Fibroblast of skin of scalp (primary cell): ENCODE data around the gene CD79A.
A peak's percentile ranks its signal among the peaks of the same experiment; 100 is the strongest.

Experiments
- DNase-seq: peaks from one replicate; pipeline ENCODE4 v3.0.0-alpha.2; 2013

Gene CD79A

DNA sequence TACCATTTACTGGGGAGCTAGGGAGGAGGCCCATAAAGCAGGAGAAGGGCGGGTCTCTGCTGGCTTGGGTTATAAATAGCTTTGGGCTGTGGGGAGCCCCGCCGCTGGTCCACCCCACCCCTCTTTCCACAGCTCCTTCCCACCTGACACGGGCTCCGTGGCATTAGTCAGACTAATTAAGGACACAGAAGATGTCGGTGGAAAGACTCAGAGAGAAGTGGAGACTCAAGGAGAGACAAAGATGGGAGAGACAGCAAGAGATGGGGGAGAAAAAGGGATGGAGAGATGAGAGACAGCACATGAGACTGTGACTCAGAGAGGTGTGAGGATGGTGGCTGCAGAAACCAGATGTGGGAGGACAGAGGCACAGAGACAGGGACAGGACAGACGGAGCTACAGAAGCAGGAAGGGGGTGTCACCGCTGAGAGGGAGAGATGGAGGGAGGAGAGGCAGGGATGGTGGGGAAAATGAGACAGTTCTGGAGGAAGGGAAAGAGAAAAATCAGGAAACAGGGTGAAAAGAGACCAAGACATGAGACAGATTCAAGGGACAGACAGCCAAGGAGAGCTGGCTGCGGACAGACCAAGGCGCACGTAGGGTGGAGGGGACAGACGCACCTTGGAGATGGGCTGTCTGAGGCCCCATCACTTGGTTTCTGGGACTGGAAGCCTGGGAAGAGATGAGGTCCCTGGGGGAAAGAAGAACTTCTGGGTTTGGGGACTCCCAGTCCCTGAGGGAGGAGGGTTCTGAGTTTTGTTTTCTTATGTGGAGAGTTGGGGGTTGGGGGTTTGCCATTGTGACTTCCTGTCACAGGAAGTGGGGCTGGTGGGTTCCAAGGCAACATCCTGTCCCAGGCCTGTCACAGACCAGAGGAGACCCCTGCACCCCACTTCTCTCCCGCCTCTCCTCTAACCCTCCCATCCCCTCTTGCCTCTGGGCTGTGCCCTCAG, 10.0 kb downstream of the CD79A start:
- DNase-seq = no peak

DNA sequence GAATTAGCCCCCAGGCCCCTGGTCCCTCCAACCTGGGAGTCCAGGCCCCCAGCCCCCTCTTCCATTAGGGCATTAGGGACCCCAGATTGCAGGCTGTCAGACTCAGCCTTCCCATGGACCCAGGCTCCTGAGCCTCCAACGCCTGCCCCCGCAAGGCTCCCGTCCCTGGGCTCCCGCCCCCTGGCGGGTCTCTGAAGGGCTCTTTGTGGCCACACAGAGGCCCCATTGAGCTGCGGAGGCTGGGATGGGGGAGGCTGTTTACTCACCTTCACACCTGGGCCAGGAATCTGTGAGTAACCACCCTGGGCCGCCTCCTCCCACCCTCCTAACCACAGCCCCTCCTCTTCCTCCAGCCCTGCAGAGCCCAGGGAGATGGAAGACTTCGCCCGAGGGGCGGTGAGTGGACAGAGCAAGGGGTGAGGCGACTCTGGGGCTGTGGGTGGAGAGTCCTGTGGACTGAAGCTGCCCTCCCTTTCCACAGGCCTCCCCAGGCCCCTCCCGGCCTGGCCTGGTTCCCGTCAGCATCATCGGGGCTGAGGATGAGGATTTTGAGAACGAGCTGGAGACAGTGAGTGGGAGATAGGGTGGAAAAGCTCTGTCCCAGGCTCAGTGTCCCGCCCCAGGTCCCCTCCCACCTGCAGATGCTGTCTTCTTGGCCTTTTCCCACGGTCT, 10.8 kb downstream of the CD79A start:
- DNase-seq = no peak

DNA sequence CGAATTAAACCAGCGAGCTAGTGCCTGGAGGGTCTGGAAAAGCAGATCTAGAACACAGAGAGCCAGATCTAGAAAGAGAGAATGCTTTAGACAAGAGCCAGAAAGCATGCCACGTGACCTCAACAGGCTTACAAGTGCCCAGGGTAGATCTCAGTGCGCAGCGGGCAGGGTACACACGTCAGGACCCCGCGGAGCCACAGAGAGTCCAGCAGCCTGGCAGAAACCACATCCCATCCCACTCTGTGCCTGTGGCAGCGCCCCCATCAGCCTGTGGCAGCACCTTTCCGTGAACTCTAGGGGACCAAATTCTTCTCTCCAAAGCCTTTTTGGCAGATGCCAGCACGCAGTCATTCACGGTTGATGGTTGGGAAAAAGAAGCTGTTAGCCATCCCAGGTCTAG, 11.8 kb downstream of the CD79A start:
- DNase-seq = no peak

DNA sequence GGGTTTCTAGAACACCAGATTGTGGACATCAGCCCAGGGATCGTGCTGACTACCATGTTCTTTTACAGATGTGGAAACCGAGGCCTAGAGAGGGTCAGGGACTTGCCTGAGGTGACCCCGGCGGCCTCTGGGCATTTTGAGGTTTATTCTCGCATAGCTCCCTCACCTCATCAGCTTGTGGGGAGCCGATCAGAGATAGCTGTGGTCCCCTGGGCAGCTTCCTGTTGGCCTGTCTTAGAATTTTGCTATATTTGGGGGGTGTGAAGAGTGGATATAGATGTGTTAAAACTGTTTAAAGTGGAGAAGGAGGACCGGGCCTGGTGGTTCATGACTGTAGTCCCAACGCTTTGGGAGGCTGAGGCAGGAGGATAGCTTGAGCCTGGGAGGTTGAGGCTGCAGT, 12.8 kb downstream of the CD79A start:
- no peak for DNase-seq

DNA sequence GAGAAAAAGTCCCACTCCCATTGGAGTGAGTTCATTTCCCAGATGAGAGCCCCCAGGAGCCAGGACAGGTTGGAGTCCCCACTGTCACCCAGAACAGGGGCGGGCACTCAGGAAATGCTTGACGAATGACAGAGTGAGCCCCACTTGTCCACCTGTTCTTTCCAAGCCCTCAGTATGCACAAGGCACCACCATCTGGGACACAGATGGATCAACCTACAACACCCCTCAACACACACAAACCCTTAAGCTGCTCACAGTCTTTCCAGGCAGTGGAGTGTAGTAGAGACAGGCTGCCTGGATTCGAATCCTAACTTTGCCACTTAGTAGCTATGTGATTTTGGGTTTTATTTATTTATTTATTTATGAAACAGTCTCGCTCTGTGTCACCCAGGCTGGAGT, 13.9 kb downstream of the CD79A start:
- no peak for DNase-seq

DNA sequence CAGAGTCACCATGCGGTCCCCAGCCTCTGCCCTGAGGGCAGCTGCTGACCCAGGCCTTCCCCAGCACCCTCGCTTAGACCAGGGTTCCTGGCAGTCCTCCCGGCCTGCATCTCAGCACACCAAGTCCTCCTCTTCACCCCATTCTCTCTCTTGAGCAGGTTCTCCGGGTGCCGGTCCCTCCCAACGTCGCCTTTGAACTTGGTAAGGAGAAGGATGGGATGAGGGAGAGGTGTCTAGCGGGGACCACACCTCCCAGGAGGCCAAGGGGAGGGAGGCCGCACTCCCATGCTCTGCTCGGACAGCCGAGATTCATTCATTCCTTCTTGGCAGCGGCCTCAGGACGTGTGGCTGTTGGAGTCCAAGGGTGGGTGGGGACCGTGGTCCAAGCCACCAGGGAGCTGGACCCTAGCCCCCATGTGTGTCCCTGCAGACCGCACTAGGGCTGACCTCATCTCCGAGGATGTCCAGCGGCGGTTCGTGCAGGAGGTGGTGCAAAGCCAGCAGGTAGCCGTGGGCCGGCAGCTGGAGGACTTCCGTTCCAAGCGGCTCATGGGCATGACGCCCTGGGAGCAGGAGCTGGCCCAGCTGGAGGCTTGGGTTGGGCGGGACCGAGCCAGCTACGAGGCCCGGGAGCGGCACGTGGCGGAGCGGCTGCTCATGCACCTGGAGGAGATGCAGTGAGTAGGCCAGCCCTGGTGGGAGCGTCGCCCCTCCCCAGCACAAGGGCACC, 15.3 kb downstream of the CD79A start:
- no peak for DNase-seq

DNA sequence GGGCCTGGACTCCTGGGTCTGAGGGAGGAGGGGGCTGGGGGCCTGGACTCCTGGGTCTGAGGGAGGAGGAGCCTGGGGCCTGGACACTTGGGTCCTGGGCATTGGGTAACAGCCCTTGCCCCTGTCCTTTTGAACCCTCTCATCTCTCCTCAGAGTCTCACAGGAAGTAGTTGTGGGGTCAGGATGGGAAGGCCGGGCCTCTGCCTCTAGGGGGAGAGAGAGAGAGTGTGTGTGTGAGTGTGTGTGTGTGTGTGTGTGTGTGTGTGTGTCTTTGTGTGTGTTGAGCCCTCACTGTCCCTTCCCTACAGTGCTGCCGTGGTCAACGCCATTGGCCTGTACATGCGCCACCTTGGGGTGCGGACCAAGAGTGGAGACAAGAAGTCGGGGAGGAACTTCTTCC, 16.8 kb downstream of the CD79A start:
- peak; percentile 34 for DNase-seq

DNA sequence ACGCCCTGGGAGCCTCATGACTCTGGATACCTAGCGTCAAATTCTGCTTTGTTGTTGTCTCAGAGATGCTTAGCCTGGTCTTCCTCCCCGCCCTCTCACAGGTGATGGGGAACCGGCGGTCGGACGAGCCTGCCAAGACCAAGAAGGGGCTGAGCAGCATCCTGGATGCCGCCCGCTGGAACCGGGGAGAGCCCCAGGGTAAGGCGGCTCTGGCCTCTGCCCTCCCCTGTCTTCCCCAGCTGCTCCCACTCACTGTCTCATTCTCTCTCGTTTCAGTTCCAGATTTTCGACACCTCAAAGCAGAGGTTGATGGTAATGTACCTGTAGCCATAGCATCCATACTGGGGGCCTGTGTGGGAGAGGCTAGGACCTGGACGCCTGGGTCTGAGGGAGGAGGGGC, 17.3 kb downstream of the CD79A start:
- no peak for DNase-seq

DNA sequence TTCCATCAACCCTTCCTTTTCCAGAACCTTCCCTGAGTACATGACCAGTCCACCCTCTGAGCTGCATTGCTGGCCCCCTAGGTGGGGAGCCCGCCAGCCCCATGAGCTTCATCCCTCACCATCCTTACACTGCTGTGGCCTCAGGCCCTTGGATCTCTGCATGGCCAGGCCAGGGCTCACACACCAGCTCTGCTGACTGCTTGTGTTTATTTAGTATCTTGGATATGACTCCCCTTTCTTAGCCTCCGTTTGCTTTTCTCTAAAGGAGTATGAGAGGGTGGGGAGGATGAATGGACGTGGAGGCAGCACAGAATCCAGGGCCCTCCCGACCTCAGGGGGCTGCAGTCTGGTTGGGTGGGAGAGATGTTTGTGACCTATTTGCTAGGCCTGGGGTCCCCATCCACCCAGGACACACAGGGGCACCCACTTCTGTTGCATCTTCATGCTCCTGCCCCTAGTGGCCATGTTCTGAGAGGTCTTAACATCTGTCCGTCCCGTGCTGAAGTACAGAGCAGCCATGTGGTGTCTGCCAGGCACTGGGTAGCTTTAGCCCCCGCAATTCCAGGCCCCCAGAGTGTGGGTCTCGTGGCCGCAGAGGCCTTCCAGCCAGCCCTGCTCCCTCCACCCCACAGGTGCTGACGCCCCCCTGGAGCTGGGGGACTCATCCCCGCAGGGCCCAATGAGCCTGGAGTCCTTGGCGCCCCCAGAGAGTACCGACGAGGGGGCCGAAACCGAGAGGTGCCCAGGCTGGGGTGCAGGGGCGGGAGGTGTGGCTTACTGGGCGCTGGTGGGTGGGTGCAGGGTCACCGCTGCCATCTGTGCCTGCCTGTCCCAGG, 18.9 kb downstream of the CD79A start:
- DNase-seq = no peak

DNA sequence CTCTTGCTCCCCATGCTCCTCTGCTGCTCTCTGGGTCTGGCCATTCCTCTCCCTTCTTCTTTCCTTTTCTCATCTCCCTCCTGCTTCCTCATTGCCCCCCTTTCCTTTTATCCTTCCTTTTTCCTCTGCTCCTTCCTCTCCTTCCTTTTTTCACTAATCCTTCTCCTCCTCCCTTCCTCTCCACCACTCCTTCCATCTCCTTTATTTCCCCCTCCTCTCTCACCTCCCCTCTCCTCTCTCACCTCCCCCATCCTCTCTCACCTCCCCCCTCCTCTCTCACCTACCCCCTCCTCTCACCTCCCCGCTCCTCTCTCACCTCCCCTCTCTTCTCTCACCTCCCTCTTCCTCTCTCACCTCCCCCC, 19.5 kb downstream of the CD79A start:
- no peak for DNase-seq

DNA sequence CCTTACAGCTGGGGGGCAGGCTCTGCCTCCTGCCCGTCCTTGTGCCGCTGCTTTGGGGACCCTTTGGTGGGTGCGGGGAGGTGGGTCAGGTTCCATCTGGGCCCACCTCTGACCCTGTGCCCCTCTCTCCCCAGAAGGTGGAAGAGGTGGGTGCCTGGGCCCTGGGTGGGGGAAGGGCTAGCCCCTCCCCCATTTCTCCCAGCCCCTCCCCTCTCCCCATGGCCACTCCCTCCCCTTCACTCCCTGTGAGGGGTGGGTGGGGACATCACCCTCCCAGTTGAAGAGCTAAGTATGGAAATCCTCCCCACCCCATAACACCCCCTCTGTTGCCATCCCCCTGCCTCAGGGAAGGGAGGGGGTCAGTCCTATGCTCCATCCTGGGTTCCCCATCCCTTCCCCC, 20.1 kb downstream of the CD79A start:
- DNase-seq = no peak

DNA sequence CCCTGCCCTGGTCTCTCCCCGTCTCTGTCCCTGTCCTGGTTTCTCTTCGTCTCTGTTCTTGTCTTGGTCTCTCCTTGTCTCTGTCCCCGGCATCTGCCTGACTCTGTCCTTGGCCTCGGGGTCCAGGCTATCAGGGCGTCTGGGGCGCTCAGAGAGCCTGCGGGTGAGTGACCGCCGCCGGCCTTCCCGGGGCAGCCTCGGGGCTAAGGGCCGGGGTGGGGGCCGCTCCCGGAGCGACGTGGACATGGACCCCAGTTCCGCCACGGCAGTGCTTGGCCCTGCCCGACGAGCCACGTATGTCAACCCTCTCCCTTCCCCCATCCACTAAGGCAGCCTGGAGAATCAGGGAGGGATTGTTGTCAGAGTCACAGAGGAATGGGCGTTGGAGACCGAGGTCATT, 20.7 kb downstream of the CD79A start:
- DNase-seq = no peak

DNA sequence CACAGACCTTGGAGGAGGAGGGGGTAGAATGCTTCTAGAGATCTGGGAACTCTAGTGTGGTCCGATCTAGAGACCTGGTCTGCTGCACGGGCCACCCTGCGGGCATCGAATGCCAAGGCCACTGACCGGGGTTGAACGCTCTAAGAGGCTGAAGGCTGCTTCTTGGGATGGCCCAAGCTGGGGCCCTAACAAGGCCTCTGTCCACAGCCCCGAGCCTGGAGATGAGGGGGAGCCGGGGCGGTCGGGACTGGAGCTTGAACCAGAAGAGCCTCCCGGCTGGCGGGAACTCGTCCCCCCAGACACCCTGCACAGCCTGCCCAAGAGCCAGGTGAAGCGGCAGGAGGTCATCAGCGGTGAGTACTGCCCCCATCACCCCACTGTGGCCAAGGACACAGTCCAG, 21.2 kb downstream of the CD79A start:
- DNase-seq = no peak

DNA sequence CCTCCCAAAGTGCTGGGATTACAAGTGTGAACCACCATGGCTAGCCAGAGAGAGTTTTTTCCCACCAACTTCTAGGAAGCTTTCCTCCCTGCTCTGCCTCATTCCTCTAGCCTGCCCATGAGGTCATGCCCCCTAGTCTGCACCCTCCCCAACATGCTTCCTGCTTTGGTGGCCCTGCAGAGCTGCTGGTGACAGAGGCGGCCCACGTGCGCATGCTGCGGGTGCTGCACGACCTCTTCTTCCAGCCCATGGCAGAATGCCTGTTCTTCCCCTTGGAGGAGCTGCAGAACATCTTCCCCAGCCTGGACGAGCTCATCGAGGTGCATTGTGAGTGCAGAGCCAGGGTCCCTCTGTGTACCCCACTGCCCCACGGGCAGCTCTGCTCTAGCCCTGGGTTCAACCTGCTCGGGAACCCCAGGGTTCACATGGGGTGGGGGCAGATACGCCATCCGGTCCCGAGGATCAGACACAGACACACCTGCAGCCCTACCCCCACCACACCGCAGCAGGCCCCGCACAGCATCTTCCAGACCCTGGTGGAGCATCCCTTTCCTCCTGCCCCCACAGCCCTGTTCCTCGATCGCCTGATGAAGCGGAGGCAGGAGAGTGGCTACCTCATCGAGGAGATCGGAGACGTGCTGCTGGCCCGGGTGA, 24.8 kb downstream of the CD79A start:
- DNase-seq = no peak

DNA sequence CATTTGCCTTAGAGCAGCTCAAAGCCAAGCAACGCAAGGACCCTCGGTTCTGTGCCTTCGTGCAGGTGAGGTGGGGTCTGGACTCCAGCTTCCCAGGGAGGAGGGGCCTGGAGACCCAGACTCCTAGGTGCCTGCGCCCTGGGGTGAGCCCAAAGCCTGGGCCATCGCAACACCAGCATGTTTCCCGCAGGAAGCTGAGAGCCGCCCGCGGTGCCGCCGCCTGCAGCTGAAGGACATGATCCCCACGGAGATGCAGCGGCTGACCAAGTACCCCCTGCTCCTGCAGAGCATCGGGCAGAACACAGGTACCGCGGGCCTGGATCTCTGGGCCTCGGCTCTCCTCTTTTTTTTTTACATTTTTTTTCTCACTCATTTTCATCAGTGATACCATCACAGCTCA, 25.5 kb downstream of the CD79A start:
- no peak for DNase-seq

DNA sequence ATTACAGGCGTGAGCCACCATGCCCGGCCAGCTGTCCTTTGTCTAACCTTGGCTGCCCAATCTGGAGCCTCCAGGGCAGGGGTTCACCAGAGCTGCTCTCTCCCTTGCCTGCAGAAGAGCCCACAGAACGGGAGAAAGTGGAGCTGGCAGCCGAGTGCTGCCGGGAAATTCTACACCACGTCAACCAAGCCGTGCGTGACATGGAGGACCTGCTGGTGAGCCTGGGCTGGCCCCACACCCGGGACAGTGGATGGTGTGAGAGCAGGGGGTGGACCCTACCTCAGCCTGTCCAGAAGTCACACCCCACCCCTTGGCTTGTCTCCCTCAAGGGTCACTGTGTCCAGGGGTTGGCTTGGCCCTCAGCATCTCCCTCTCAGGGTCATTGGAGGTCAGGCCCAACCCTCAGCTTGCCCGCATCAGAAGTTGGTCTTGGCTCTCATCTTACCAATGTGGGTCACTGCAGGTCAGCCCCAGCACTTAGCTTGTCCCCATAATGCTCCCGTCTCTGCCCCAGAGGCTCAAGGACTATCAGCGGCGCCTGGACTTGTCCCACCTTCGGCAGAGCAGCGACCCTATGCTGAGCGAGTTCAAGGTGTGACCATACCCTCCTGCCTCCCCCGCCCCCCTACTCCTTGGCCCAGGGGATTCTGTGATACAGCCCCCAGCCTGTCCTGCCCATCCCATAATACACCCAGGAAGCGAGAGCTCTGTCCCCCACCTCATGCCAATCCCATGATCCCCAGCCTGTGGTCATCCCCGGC, 26.3 kb downstream of the CD79A start:
- no peak for DNase-seq

DNA sequence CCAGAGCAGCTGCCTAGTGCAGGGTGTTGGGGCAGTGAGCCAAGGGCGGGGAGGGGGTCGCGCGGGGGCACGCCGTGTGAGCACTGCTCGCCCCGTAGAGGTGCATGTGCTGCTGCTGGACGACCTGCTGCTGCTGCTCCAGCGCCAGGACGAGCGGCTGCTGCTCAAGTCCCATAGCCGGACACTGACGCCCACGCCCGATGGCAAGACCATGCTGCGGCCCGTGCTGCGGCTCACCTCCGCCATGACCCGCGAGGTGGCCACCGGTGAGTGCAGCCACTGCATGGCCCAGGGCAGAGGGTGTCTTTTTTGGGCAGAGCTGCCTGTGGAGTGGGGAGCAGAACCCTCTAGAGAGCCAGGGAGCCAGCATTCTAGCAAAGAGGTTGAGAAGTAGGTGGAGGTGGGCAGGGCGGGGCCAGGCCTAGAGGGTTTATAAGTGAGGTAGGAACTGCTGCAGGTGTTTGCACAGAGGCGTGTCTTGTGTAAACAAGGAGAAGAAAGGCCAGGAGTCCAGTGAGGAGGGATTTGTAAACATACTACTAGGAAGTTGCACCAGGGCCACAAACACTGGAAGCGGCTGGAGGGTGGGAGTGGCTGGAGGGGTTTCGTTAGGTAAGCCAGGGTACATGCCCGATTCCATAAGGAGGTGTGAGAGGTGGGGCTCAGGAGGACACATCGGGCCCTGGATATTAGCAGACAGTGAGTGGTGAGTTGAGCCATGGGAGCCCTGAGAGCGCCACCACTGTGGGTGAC, 27.2 kb downstream of the CD79A start:
- no peak for DNase-seq

DNA sequence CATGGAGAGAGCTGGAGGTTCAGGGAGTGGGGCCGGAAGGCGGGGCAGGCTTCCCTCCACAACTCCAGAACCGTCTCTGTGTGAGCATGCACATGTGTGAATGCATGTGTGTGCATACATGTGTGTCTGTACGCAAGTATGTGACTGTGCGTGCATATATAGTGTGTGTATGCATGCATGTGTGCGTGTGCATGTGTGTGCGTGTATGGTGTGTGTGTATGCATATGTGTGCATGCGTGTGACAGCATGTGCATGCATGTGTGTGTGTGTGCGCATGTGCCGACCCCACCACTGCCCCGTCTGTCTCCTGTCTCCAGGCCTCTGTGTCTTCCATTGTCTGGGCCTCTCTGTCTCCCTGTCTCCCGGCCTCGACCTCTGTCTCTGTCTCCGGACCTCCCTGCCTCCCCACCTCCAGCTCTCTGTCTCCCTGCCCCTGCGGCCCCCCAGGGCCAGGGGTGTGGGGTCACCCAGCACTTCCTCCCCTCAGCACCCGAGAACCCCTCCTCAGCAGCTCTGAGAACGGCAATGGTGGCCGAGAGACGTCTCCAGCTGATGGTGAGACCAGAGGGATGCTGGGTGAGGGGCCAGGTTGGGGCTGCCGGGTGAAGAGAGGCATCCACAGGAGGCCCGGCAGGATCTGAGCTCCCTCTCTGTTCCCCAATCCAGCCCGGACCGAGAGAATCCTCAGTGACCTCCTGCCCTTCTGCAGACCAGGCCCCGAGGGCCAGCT, 28.4 kb downstream of the CD79A start:
- no peak for DNase-seq

DNA sequence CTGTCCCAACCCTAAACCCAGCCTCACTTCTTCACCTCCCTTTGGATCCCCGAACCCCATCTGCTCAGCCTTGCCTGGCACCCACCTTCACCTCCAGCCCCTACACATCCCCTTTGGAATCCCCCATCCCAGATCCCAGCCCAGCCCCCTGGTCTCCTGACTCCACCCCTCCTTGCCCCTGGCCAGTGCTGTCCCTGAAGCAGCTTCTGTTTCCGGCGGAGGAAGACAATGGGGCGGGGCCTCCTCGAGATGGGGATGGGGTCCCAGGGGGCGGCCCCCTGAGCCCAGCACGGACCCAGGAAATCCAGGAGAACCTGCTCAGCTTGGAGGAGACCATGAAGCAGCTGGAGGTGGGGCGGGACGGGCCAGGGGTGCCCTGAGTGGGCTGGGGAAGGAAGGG, 29.2 kb downstream of the CD79A start:
- DNase-seq = no peak
